Activated T-helper 17 cell treated with anti-CD3 and anti-CD28 coated beads, Interleukin-2, amount 50 U/mL, for 72 hours (primary cell): Measurements from ENCODE around the gene EGLN3. TPM values are rescaled to one million over a fixed set of nuclear protein-coding genes. Genes with fewer than 3 reads are reported as not detected.

Experiments
- ATAC-seq: fragments of 150-1000 bp; cut with Tn5 transposase; replicated peaks from 2 replicates; pipeline ENCODE4 v1.10.0; 2021; ENCODE audit warnings: mild to moderate bottlenecking, moderate library complexity
- H3K27ac Mint-ChIP-seq: one replicate; pipeline ENCODE4 v1.8.0; 2022; ENCODE audit warnings: mixed read lengths
- H3K27me3 Mint-ChIP-seq: one replicate; pipeline ENCODE4 v1.8.0; 2022; ENCODE audit warnings: mixed read lengths
- H3K36me3 Mint-ChIP-seq: one replicate; pipeline ENCODE4 v1.8.0; 2022; ENCODE audit warnings: low read depth, mild to moderate bottlenecking, mixed read lengths
- H3K4me1 Mint-ChIP-seq: one replicate; pipeline ENCODE4 v1.8.0; 2022; ENCODE audit warnings: mixed read lengths
- H3K4me3 Mint-ChIP-seq: one replicate; pipeline ENCODE4 v1.8.0; 2022; ENCODE audit warnings: mild to moderate bottlenecking, mixed read lengths
- H3K9me3 Mint-ChIP-seq: one replicate; pipeline ENCODE4 v1.8.0; 2022; ENCODE audit warnings: mixed read lengths
- total RNA-seq, 2 donors: library from RNA; stranded (reverse); gene quantifications; one replicate each; pipeline ENCODE4 v1.2.3, GENCODE V29; 2022

Gene EGLN3
- total RNA-seq, 2 donors from 2014 or later, result 22.7 to 61.4 TPM

DNA sequence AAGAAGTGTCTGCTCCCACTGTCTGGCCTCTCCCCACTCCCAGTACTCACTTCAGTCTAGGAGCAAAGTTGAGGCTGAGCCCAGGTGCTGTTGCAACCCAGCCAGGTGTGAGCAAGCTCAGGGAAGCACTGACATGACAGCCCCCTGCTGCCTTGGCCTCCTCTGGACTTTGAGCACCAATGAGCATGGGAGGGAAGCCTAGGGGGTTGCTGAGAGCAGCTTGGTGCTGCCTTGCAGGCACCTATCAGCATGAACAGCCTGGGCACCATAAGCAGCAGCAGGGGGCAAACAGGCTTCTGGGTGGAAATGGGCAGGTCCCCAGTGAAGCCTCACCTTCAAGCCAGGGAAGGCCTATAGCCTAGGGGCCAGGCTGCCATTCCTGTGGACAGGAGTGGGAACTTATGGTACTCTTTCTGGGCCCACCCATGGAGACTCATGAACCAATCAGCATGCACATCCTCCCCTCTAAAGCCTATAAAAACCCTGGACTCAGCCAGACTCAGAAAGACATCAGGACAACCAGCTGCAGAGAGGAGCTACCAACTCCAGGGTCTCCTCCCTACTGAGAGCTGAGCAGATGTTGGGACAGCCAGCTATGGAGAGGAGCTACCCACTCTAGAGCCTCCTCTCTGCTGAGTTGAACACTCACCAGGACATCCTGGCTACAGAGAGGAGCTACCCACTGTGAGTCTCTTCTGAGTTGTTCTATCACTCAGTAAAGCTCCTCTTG is 49.3 kb downstream of the EGLN3 start:
- no peaks in the 10 kb centered on the region for H3K36me3 Mint-ChIP-seq
- no peaks in the 10 kb centered on the region for H3K27me3 Mint-ChIP-seq
- H3K4me3 Mint-ChIP-seq, result no peak overlapping the region
- H3K9me3 Mint-ChIP-seq, result no peaks in the 10 kb centered on the region
- no peaks in the 10 kb centered on the region for H3K4me1 Mint-ChIP-seq
- H3K27ac Mint-ChIP-seq, result no peak overlapping the region
- no peak for ATAC-seq

GRCh38 chr14:33900706-33901105 is 50.2 kb downstream of the EGLN3 start:
- Mint-ChIP-seq H3K9me3 (no peaks in the 10 kb centered on the region), H3K36me3 (no peaks in the 10 kb centered on the region), H3K27ac (no peak overlapping the region), H3K4me1 (no peaks in the 10 kb centered on the region), H3K4me3 (no peak overlapping the region), H3K27me3 (no peaks in the 10 kb centered on the region)
- ATAC-seq, result no peak

DNA sequence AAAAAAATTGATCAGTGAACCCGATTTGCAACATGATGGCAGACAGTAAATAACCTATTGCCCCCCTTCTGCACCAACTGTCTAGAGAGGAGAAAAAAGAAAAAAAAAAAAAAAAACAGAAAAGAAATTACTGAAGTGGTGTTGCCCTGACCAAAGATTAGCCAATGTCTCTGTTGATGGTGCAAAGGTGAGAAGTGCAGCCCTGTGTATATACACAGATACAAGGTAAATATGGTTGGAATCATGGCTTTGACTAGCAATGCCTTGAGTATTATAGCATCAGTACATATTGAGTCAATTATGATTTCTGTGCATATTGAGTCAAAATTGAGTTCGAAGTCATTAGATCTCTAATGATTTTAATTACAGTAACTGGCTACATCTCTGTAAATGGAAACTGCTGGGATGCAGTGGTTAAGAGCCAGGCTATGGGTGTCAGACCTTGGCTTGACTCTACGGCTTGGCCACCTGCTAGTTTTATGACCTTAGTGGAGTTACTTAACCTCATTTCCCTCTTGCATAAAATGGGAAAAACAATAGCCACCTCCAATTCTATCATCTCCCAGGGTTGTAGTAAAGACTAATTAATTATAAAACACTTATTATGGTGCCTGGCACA is 51.0 kb downstream of the EGLN3 start:
- ATAC-seq, result no peak
- Mint-ChIP-seq H3K36me3 (no peaks in the 10 kb centered on the region), H3K4me3 (no peak overlapping the region), H3K4me1 (no peaks in the 10 kb centered on the region), H3K27ac (no peak overlapping the region), H3K9me3 (peaks cover 3% of the 10 kb centered on the region), H3K27me3 (no peaks in the 10 kb centered on the region)

- ATAC-seq, result no peak
- no peak overlapping the region for H3K4me3 Mint-ChIP-seq
- no peaks in the 10 kb centered on the region for H3K36me3 Mint-ChIP-seq
- H3K4me1 Mint-ChIP-seq, result no peaks in the 10 kb centered on the region
- no peak overlapping the region for H3K27ac Mint-ChIP-seq
- H3K9me3 Mint-ChIP-seq, result peaks cover 3% of the 10 kb centered on the region
- no peaks in the 10 kb centered on the region for H3K27me3 Mint-ChIP-seq
Measured at GRCh38 chr14:33897878-33898535, 52.9 kb downstream of the EGLN3 start.

- H3K27me3 Mint-ChIP-seq, result no peaks in the 10 kb centered on the region
- no peak overlapping the region for H3K4me3 Mint-ChIP-seq
- H3K36me3 Mint-ChIP-seq, result no peaks in the 10 kb centered on the region
- H3K4me1 Mint-ChIP-seq, result no peaks in the 10 kb centered on the region
- ATAC-seq, result no peak
- H3K9me3 Mint-ChIP-seq, result peaks cover 3% of the 10 kb centered on the region
- H3K27ac Mint-ChIP-seq, result no peak overlapping the region
Measured at GRCh38 chr14:33897382-33897781, 53.5 kb downstream of the EGLN3 start.

DNA sequence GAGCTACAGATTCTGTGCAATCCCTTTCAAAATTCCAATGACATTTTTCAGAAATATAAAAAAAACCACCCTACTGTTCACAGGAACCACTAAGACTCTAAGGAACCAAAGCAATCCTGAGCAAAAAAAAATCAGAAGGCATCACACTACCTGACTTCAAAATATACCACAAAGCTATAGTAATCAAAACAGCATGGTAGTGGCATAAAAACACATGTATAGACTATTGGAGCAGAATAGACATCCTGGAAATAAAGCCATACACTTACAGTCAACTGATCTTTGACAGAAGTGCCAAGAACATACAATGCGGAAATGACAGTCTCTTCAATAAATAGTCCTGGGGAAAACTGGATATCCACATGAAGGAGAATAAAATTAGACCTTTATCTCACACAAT is 56.5 kb downstream of the EGLN3 start:
- Mint-ChIP-seq H3K27me3 (no peaks in the 10 kb centered on the region), H3K4me3 (no peak overlapping the region), H3K9me3 (peaks cover 10% of the 10 kb centered on the region), H3K4me1 (peaks cover 7% of the 10 kb centered on the region), H3K27ac (no peak overlapping the region), H3K36me3 (no peaks in the 10 kb centered on the region)
- ATAC-seq, result no peak

DNA sequence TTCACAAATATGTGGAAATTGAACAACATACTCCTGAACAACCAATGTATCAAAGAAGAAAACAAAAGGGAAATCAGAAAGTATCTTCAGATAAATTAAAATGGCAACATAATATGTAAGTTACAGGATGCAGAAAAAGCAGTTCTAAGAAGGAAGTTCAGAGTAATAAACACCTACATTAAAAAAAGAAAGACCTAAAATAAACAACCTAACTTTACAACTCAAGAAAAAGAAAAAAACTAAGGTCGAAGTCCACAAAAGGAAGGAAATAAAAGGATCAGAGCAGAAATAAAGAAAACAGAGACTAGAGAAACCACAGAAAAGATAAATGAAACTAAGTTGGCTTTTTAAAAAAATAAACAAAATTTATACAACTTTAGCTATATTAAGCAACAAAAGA is 59.2 kb downstream of the EGLN3 start:
- Mint-ChIP-seq H3K9me3 (peaks cover 19% of the 10 kb centered on the region), H3K4me1 (peaks cover 7% of the 10 kb centered on the region), H3K27me3 (no peaks in the 10 kb centered on the region), H3K27ac (peak overlapping the region; percentile 4), H3K36me3 (no peaks in the 10 kb centered on the region), H3K4me3 (no peak overlapping the region)
- ATAC-seq, result no peak

DNA sequence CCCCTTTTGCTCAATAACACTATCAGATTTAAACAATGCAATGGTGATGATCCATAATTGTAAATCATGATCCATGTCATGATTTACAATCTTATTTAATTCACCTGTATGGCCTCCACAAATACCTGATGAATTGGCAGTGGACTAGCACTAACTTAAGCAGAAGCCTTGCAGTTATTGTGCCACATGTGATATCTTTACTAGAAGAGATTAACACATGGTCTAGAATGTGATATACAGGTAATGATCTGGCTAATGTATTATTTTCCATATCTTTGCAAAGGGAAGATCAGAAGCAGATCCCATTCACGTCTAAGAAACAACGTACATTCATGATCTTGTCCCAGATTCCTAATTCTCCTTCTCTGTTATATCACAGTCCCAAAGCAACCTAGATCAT is 66.0 kb downstream of the EGLN3 start:
- Mint-ChIP-seq H3K27me3 (no peaks in the 10 kb centered on the region), H3K9me3 (peaks cover 13% of the 10 kb centered on the region), H3K36me3 (no peaks in the 10 kb centered on the region), H3K27ac (no peak overlapping the region), H3K4me3 (no peak overlapping the region), H3K4me1 (no peaks in the 10 kb centered on the region)
- no peak for ATAC-seq

DNA sequence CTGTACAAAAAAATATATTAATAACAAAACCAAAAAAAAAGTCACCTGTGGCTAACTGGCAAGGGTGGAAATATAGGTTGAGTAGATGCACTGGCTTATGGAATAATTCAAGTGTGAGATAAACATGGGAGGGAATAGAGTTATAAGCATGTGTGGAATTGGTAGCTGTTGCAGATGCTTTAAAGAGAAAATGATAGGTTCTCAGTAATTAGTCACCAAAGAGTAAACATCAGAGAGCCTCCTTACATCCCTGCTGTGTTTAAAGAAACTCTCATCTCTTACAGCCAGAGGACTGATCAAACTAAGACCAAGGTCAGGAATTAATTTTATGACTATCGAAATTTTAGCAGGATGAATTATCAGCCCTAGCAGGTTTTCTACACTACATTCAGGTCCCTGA is 70.5 kb downstream of the EGLN3 start:
- peaks cover 20% of the 10 kb centered on the region for H3K9me3 Mint-ChIP-seq
- no peaks in the 10 kb centered on the region for H3K36me3 Mint-ChIP-seq
- ATAC-seq, result no peak
- H3K27ac Mint-ChIP-seq, result no peak overlapping the region
- no peak overlapping the region for H3K4me3 Mint-ChIP-seq
- no peaks in the 10 kb centered on the region for H3K4me1 Mint-ChIP-seq
- H3K27me3 Mint-ChIP-seq, result no peaks in the 10 kb centered on the region

GRCh38 chr14:33879684-33880286 is 71.1 kb downstream of the EGLN3 start:
- ATAC-seq, result peak; percentile 58
- no peaks in the 10 kb centered on the region for H3K4me1 Mint-ChIP-seq
- H3K9me3 Mint-ChIP-seq, result peaks cover 21% of the 10 kb centered on the region

GRCh38 chr14:33876274-33876673 is 74.6 kb downstream of the EGLN3 start:
- ATAC-seq, result no peak
- Mint-ChIP-seq H3K27ac (no peak overlapping the region), H3K27me3 (no peaks in the 10 kb centered on the region), H3K9me3 (peaks cover 26% of the 10 kb centered on the region), H3K4me3 (no peak overlapping the region), H3K4me1 (no peaks in the 10 kb centered on the region), H3K36me3 (no peaks in the 10 kb centered on the region)

More at GRCh38 chr14:33879684-33880286, 71.1 kb downstream of the EGLN3 start:
- Mint-ChIP-seq H3K27ac (no peak overlapping the region), H3K36me3 (no peaks in the 10 kb centered on the region), H3K4me3 (no peak overlapping the region), H3K27me3 (no peaks in the 10 kb centered on the region)
